ENCODE measurements around the gene CCDC188.

CCDC188 gene

GRCh38 chr22:20150381-20151275, at the start of gene CCDC188:
Gene CCDC188, minus strand, starts transcription at chr22:20151055. Its CDS starts 69 bp downstream, at chr22:20150986.
- DNase-seq (no peak), ATAC-seq (no peak)

GRCh38 chr22:20199906-20200305, 49.1 kb upstream of the CCDC188 start:
- ATAC-seq = no peak
- DNase-seq = no peak

GRCh38 chr22:20199413-20199842, 48.6 kb upstream of the CCDC188 start:
- no peak for DNase-seq

GRCh38 chr22:20198557-20199319, 47.9 kb upstream of the CCDC188 start:
- no peak for DNase-seq
- no peak for ATAC-seq

More at GRCh38 chr22:20199413-20199842, 48.6 kb upstream of the CCDC188 start:
- no peak for ATAC-seq

- DNase-seq (no peak), ATAC-seq (no peak)
Measured at GRCh38 chr22:20197407-20198030, 46.7 kb upstream of the CCDC188 start.

GRCh38 chr22:20196094-20196842, 45.4 kb upstream of the CCDC188 start:
- no peak for ATAC-seq

GRCh38 chr22:20194681-20195593, 44.1 kb upstream of the CCDC188 start:
- no peak for ATAC-seq
- DNase-seq = no peak

More at GRCh38 chr22:20196094-20196842, 45.4 kb upstream of the CCDC188 start:
- no peak for DNase-seq

GRCh38 chr22:20193761-20194494, 43.1 kb upstream of the CCDC188 start:
- DNase-seq (no peak), ATAC-seq (no peak)

GRCh38 chr22:20192972-20193760, 42.3 kb upstream of the CCDC188 start:
- no peak for ATAC-seq

GRCh38 chr22:20192293-20192971, 41.6 kb upstream of the CCDC188 start:
- no peak for DNase-seq
- no peak for ATAC-seq

More at GRCh38 chr22:20192972-20193760, 42.3 kb upstream of the CCDC188 start:
- no peak for DNase-seq

- DNase-seq (no peak), ATAC-seq (no peak)
Measured at GRCh38 chr22:20191803-20192202, 40.9 kb upstream of the CCDC188 start.

GRCh38 chr22:20191000-20191515, 40.2 kb upstream of the CCDC188 start:
- no peak for DNase-seq
- no peak for ATAC-seq

GRCh38 chr22:20188567-20188877, 37.7 kb upstream of the CCDC188 start:
- DNase-seq (no peak), ATAC-seq (no peak)

GRCh38 chr22:20187777-20188566, 37.1 kb upstream of the CCDC188 start:
- no peak for ATAC-seq
- no peak for DNase-seq

GRCh38 chr22:20186871-20187546, 36.2 kb upstream of the CCDC188 start:
- no peak for ATAC-seq
- no peak for DNase-seq

- DNase-seq (no peak), ATAC-seq (no peak)
Measured at GRCh38 chr22:20186183-20186870, 35.5 kb upstream of the CCDC188 start.
